ENCODE data around the gene DHH.

The DHH gene

GRCh38 chr12:49093792-49094159 is 825 bp downstream of the DHH start:
- no peak for DNase-seq (ENCODE audit: low read depth)
- H3K4me3 ChIP-seq (ENCODE audit: low read depth, low read length): no peak overlapping the region
- TF ChIP-seq CTCF (IDR thresholded peaks at IDR 0.05; ENCODE audit: low read depth, low read length, missing control alignments): no peak

DNA sequence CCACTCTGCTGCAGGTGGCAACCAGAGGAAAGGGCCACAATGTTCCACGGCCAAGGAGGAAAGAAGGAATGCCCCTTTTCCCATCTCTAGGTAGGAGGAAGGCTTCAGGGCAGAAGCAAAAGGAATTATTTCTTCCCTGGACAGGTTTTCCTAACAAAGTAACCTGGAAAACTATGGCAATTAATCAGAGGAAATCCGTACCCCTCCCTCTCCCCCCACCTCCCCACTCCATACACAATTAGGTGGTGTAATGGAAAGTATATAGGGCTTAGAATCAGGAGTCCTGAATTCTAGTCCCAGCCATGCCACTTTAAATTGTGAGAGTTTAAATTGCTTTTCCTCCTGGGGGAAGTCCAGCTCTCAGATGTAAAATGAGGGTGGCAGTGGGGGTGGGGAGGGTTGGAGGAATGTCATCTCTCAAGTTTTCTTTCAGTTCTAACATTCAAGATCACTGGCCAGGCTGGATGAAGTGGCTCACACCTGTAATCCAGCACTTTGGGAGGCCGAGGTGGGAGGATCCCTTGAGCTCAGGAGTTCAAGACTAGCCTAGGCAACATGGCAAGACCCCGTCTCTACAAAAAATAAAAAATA is 1.7 kb downstream of the DHH start:
- H3K4me3 ChIP-seq (ENCODE audit: low read depth, low read length): no peak overlapping the region
- no peak for TF ChIP-seq CTCF (IDR thresholded peaks at IDR 0.05; ENCODE audit: low read depth, low read length, missing control alignments)
- no peak for DNase-seq (ENCODE audit: low read depth)

DNA sequence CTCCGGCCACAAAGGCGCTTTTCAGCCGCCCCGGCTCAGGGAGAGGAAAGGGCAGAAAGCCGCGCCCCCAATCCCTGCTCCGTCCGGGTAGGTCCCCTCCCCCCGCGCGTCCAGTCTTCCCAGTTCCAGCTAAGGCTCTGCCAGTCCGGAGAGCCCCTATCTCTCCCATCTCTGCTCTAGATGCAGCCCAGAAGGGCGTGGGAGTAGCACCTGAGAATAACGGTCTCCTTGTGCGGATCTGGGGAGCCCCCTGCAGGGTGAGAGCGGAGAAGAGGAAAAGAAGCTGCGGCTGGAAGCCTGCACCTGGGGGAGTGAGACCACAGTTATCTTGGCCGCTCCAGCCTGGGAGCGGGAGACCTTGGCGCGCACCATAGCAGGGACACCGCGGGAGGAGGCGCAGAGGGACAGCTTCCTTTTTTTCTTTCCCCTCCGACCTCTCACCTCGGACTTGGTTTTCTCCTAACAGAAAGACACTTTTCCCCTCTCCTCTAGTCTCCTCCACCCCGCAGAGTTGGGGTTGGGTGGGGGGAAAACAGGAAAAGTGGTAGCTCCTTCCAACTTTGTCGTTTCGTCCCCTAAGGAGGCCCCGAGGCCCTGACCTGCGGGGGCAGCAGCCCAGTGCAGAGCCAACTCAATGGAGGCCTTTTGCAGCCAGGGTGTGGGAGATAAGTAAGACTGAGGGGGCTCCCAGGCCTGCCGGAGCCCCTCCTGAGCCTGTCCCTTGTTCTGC is 2.4 kb downstream of the DHH start:
- DNase-seq (ENCODE audit: low read depth): no peak
- peak; percentile 64 for TF ChIP-seq CTCF (IDR thresholded peaks at IDR 0.05; ENCODE audit: low read depth, low read length, missing control alignments)
- H3K4me3 ChIP-seq (ENCODE audit: low read depth, low read length): no peak overlapping the region

GRCh38 chr12:49091836-49092085 is 2.8 kb downstream of the DHH start:
- no peak overlapping the region for H3K4me3 ChIP-seq (ENCODE audit: low read depth, low read length)
- DNase-seq (ENCODE audit: low read depth): no peak
- no peak for TF ChIP-seq CTCF (IDR thresholded peaks at IDR 0.05; ENCODE audit: low read depth, low read length, missing control alignments)

GRCh38 chr12:49091056-49091835 is 3.4 kb downstream of the DHH start:
- H3K4me3 ChIP-seq (ENCODE audit: low read depth, low read length): no peak overlapping the region
- no peak for TF ChIP-seq CTCF (IDR thresholded peaks at IDR 0.05; ENCODE audit: low read depth, low read length, missing control alignments)
- DNase-seq (ENCODE audit: low read depth): no peak

DNA sequence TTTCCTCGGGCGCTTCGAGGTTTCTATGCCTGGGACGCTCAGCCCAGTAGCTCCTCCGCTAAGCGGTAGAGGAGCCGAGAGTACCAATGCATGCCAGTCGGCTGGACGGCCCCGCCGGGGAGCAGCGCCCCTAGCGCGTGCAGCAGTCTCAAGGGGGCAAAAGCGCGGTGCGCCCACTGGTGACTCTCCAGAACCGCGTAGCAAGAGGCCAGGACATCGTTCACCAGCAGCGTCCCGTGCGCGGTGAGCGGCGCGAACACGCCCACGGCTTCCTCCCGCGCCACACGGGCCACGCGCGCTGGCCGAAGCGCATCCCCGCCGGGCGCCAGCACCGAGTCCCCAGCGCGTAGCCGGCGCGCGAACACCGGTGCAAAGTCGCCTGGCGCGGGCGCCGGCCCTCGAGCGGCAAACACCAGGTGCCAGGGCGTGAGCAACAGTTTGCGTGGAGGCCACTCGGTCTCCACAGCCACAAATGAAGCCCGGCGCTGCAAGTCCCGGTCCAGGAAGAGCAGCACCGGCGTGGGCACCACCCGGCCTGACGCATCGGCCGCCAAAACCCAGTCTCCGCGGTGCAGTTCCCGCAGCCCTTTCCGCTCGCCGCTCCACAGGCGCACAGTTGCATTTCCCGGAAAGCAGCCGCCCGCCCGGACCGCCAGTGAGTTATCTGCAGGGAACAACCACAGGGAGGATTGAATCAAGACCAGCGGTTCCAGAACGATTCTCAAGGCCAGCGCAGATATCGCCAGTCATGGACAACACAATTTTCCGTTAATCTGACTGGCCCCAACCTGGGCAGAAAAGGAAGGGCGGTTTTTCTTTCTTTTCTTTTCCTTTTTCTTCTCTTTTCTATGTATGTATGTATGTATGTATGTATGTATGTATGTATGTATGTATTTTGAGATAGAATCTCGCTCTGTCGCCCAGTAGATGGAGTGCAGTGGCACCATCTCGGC is 4.5 kb downstream of the DHH start:
- peak; percentile 44 for TF ChIP-seq CTCF (IDR thresholded peaks at IDR 0.05; ENCODE audit: low read depth, low read length, missing control alignments)
- peak overlapping the region; percentile 42 for H3K4me3 ChIP-seq (ENCODE audit: low read depth, low read length)
- DNase-seq (ENCODE audit: low read depth): no peak

Measured in GM12864 (cell line).